OCI-LY7 (cell line): ENCODE measurements around the gene DENND1A. TPM values are rescaled to one million over a fixed set of nuclear protein-coding genes. Genes with fewer than 3 reads are reported as not detected.
A peak's percentile ranks its signal among the peaks of the same experiment; 100 is the strongest.

Experiments
- BruUV-seq: library from RNA; stranded (reverse); fragments of 400-500 nt; replicated peaks from 2 replicates; lab custom pipeline; 2021; lab: Mats Ljungman, UMichigan
- CTCF ChIA-PET: fragments of 300-600 bp; sonication (Branson Sonifier 250); formaldehyde crosslinking; loops from one replicate; lab custom pipeline; 2022; ENCODE audit warnings: antibody characterized with exemption; ENCODE audit not compliant: unreplicated experiment; lab: Charles Lee
- POLR2A ChIA-PET: fragments of 300-600 bp; sonication (Branson Sonifier 250); formaldehyde crosslinking; loops from one replicate; lab custom pipeline; 2022; ENCODE audit warnings: antibody characterized with exemption; lab: Charles Lee
- DNase-seq: peaks from one replicate; pipeline ENCODE4 v3.0.0-alpha.2; 2015; ENCODE audit warnings: low spot score
- H2AFZ ChIP-seq: fragments of 200-600 bp; sonication (generic), shearing (Covaris generic); 2 replicates; pipeline ENCODE4 v1.6.1; 2014; ENCODE audit warnings: mild to moderate bottlenecking, antibody characterized with exemption, low read length, moderate library complexity
- H3K27ac ChIP-seq: fragments of 200-600 bp; sonication (generic); 2 replicates; pipeline ENCODE4 v1.5.1; 2014; ENCODE audit warnings: mixed run types, low read depth, mild to moderate bottlenecking, moderate library complexity, low read length, inconsistent platforms; ENCODE audit not compliant: poor library complexity, severe bottlenecking
- H3K36me3 ChIP-seq: fragments of 200-600 bp; sonication (generic); 2 replicates; pipeline ENCODE4 v1.6.1; 2014; ENCODE audit warnings: mild to moderate bottlenecking, antibody characterized with exemption, low read length, moderate library complexity, mixed read lengths; ENCODE audit not compliant: insufficient read depth
- H3K4me1 ChIP-seq: fragments of 200-600 bp; sonication (generic); 2 replicates; pipeline ENCODE4 v1.5.1; 2014; ENCODE audit warnings: mild to moderate bottlenecking, low read length; ENCODE audit not compliant: insufficient read depth, poor library complexity, severe bottlenecking
- H3K4me2 ChIP-seq: fragments of 200-600 bp; sonication (generic); 2 replicates; pipeline ENCODE4 v1.6.1; 2014; ENCODE audit warnings: mild to moderate bottlenecking, low read length
- H3K4me3 ChIP-seq: fragments of 200-600 bp; sonication (generic); 2 replicates; pipeline ENCODE4 v1.5.1; 2014; ENCODE audit warnings: mild to moderate bottlenecking, low read depth, low read length; ENCODE audit not compliant: poor library complexity, severe bottlenecking
- H3K79me2 ChIP-seq: fragments of 200-600 bp; sonication (generic); 2 replicates; pipeline ENCODE4 v1.6.1; 2016; ENCODE audit warnings: low read depth, mild to moderate bottlenecking, low read length, moderate library complexity, mixed read lengths; ENCODE audit not compliant: insufficient read depth
- H3K9me2 ChIP-seq: fragments of 200-600 bp; sonication (generic); 2 replicates; pipeline ENCODE4 v1.6.1; 2016; ENCODE audit warnings: mild to moderate bottlenecking, low read length, mixed read lengths; ENCODE audit not compliant: insufficient read depth
- H3K9me3 ChIP-seq: fragments of 200-600 bp; sonication (generic); 2 replicates; pipeline ENCODE4 v1.6.1; 2014; ENCODE audit warnings: mild to moderate bottlenecking, mixed run types, low read length, mixed read lengths
- H4K20me1 ChIP-seq: fragments of 200-600 bp; sonication (generic); 2 replicates; pipeline ENCODE4 v1.6.1; 2014; ENCODE audit warnings: mild to moderate bottlenecking, antibody characterized with exemption, low read length, moderate library complexity, mixed read lengths; ENCODE audit not compliant: insufficient read depth
- CTCF ChIP-seq: fragments of 200-600 bp; sonication (generic); conservative IDR thresholded peaks from 2 replicates; pipeline ENCODE4 v1.5.1; 2014; ENCODE audit warnings: mild to moderate bottlenecking, antibody characterized with exemption, low read length, moderate library complexity, mixed read lengths
- EZH2phosphoT487 ChIP-seq: fragments of 200-600 bp; sonication (generic); IDR thresholded peaks from 2 replicates; pipeline ENCODE4 v1.6.1; 2018; ENCODE audit warnings: low read depth, borderline replicate concordance, mild to moderate bottlenecking, mixed run types, antibody characterized with exemption, low read length, moderate library complexity, mixed read lengths
- intact Hi-C: fragments of 100-400 bp; cut with micrococcal nuclease; formaldehyde crosslinking; loops from one replicate; pipeline ENCODE4 v1.10.0; 2022; ENCODE audit not compliant: unreplicated experiment
- total RNA-seq, 2 experiments: library from RNA; depleted of rRNA in 1 of 2; stranded (reverse); fragments of >200 nt in 1 of 2; shearing (Covaris generic) in 1 of 2; gene quantifications; 2 replicates each; pipeline ENCODE4 v1.2.3, GENCODE V29; 2014 to 2022

The DENND1A gene
- total RNA-seq, 2 experiments from 2014 or later, result 17.9 to 36.3 TPM

GRCh38 chr9:123402981-123403509, 526.9 kb downstream of the DENND1A start:
- BruUV-seq, result no TSS peak
- H2AFZ ChIP-seq, result no peak overlapping the region
- DNase-seq, result no peak
- TF ChIP-seq EZH2phosphoT487 (no peak), CTCF (no peak)
- H3K4me2 ChIP-seq, result no peak overlapping the region
- H4K20me1 ChIP-seq, result no peaks in the 10 kb centered on the region
- ChIA-PET POLR2A (no interaction called here), CTCF (interaction anchor here (0.5 kb wide), 1 partner anchor 571 kb away, joined by 3 read pairs; no protein-coding TSS in a partner anchor)
- no peaks in the 10 kb centered on the region for H3K79me2 ChIP-seq
- H3K9me3 ChIP-seq, result no peaks in the 10 kb centered on the region
- no peak overlapping the region for H3K4me3 ChIP-seq
- no peaks in the 10 kb centered on the region for H3K9me2 ChIP-seq
- intact Hi-C loops, result loop anchor here (5.0 kb wide), 2 partner anchors 139 to 639 kb away; no protein-coding TSS in a partner anchor
- no peak overlapping the region for H3K27ac ChIP-seq
- H3K36me3 ChIP-seq, result no peaks in the 10 kb centered on the region
- H3K4me1 ChIP-seq, result no peaks in the 10 kb centered on the region

- ChIA-PET POLR2A (interaction anchor here (0.5 kb wide), 1 partner anchor 1231 kb away, joined by 4 read pairs; no protein-coding TSS in a partner anchor), CTCF (no interaction called here)
- BruUV-seq, result no TSS peak
- no peaks in the 10 kb centered on the region for H3K79me2 ChIP-seq
- intact Hi-C loops, result loop anchor here (5.0 kb wide), 2 partner anchors 140 to 640 kb away; no protein-coding TSS in a partner anchor
- DNase-seq, result peak; percentile 55
- TF ChIP-seq CTCF (peak; percentile 86), EZH2phosphoT487 (no peak)
- no peaks in the 10 kb centered on the region for H4K20me1 ChIP-seq
- H3K9me2 ChIP-seq, result no peaks in the 10 kb centered on the region
- no peak overlapping the region for H2AFZ ChIP-seq
- H3K4me3 ChIP-seq, result no peak overlapping the region
- H3K4me2 ChIP-seq, result no peak overlapping the region
- H3K9me3 ChIP-seq, result no peaks in the 10 kb centered on the region
- no peak overlapping the region for H3K27ac ChIP-seq
- no peaks in the 10 kb centered on the region for H3K4me1 ChIP-seq
- H3K36me3 ChIP-seq, result no peaks in the 10 kb centered on the region
Observed at GRCh38 chr9:123401879-123402513, 527.9 kb downstream of the DENND1A start.
